ENCODE measurements around the gene MEX3D.

DNA sequence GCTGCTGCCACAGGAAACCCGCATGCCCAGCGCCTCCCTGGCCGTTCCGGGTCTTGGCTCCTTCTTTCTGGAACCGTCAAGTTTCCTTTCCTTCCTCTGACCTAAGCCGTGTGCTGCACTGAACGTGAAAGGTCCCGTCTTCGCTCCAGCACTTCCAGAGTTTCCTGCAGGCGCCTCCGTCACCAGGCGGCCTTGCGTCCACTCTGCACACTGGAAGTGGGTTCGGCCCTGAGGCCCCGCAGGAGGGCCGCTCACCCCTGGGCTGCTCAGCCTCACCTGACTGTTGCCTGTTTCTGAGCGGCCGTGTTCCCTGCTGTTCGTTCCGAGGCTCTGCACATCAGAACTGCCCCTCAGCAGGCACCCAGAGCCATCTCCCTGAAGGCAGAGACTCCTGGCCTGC lies 12.3 kb upstream of the MEX3D start:
- TF ChIP-seq CTCF (IDR thresholded peaks at IDR 0.05): no peak
- no peak for TF ChIP-seq POLR2A (IDR thresholded peaks at IDR 0.05)

All from stomach (tissue), 4 donors.